B cell (primary cell): Measurements from ENCODE around the gene CRAMP1.

ENCODE experiments used
- CTCF ChIP-seq: fragments of 200-600 bp; IDR thresholded peaks from one replicate; pipeline ENCODE4 v1.8.0; 2022; ENCODE audit warnings: antibody characterized with exemption, mild to moderate bottlenecking
- EZH2 ChIP-seq: IDR thresholded peaks from 2 replicates; pipeline ENCODE4 v1.6.1; 2012; ENCODE audit warnings: borderline replicate concordance, low read depth, mild to moderate bottlenecking, moderate library complexity, low read length; ENCODE audit not compliant: insufficient read depth, poor library complexity, severe bottlenecking

GRCh38 chr16:1583180-1583579 lies 29.0 kb upstream of the CRAMP1 start:
- TF ChIP-seq CTCF (no peak), EZH2 (no peak)
